ENCODE results near the gene ADGRG1.

DNA sequence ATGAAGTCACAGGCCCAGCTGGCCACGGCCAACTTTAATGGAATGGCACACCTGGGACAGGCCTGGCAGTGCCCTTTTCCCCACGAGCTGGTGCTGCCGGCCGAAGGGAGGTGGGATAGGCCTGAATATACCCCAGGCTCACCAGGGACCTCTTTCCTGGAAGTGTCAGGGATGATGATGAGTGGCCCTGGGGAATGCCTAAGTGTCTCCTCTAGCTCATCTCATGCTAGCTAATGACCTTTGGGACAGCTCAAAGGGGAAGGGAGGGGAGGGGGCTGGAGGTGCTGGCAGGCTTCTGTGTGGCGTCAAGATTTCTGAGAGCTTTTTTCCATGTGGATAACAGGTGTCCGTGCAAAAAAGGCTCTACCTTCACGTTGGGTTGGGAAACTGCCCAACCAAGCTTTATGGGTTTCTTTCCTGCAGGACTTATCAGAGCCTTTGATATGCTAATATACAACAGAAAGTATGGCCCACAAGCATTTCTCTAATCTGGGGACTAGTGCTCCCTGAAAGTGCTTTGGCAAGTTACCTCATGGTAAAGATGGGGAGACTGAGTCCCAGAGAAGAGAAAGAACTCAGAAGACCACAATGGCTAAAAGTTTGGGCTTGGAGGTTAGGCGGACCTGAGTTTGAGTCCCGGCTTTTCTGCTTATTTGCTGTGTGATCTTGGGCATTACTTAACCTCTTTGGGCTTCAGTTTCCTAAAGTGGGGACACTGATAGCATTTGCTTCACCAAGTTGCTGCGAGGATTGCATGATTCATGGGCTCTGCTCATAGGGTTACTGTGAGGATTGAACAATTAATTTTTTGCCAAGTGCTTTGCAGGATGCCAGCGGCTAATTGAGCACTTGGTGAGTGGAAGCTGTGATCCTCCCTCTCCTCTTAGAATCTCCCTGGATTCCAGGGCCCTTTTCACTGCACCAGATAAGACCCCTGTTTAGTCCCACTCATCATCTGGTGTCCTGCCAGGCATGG is 14.0 kb downstream of the ADGRG1 start:
- TF ChIP-seq, protein P1, sequence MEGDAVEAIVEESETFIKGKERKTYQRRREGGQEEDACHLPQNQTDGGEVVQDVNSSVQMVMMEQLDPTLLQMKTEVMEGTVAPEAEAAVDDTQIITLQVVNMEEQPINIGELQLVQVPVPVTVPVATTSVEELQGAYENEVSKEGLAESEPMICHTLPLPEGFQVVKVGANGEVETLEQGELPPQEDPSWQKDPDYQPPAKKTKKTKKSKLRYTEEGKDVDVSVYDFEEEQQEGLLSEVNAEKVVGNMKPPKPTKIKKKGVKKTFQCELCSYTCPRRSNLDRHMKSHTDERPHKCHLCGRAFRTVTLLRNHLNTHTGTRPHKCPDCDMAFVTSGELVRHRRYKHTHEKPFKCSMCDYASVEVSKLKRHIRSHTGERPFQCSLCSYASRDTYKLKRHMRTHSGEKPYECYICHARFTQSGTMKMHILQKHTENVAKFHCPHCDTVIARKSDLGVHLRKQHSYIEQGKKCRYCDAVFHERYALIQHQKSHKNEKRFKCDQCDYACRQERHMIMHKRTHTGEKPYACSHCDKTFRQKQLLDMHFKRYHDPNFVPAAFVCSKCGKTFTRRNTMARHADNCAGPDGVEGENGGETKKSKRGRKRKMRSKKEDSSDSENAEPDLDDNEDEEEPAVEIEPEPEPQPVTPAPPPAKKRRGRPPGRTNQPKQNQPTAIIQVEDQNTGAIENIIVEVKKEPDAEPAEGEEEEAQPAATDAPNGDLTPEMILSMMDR (IDR thresholded peaks at IDR 0.05): no peak
- TF ChIP-seq POLR2A (IDR thresholded peaks at IDR 0.05): no peak
